Lower leg skin (tissue), 4 donors: ENCODE measurements around the gene GRIK2. TPM values are rescaled to one million over a fixed set of nuclear protein-coding genes. Genes with fewer than 3 reads are reported as not detected.

Experiments
- DNase-seq, 2 donors: peaks; one replicate each; pipeline ENCODE4 v3.0.0-alpha.2; 2019; ENCODE audit warnings: low spot score in 2 of 2
- H3K4me3 ChIP-seq: fragments of 200-600 bp; sonication (generic); 2 replicates; pipeline ENCODE4 v1.5.1; 2017; ENCODE audit warnings: mild to moderate bottlenecking, low read depth; ENCODE audit not compliant: poor library complexity, severe bottlenecking
- CTCF ChIP-seq, 3 donors: fragments of 450-650 bp; IDR thresholded peaks; one replicate each; pipeline ENCODE4 v1.5.1; 2016; ENCODE audit warnings: antibody characterized with exemption in 3 of 3, mild to moderate bottlenecking in 3 of 3, moderate library complexity in 2 of 3
- POLR2A ChIP-seq, 2 donors: fragments of 450-650 bp; IDR thresholded peaks; one replicate each; pipeline ENCODE4 v1.6.1; 2016 to 2017; ENCODE audit warnings: antibody characterized with exemption in 2 of 2, mild to moderate bottlenecking in 1 of 2, moderate library complexity in 1 of 2
- WGBS, 2 donors: methylation state at CpG; one replicate each; pipeline ENCODE4 v1.1.5; 2018; 5-methylcytosine and 5-hydroxymethylcytosine counted together
- intact Hi-C: fragments of 100-400 bp; cut with DNase I; formaldehyde crosslinking; loops from one replicate; pipeline ENCODE4 v1.15.0; 2023; ENCODE audit warnings: low total_unique reads
- total RNA-seq, 4 donors: library from RNA; depleted of rRNA; stranded (reverse); fragments of >200 nt; gene quantifications; one replicate each; pipeline ENCODE4 v1.1.0, GENCODE V29; 2016

Gene GRIK2
- total RNA-seq, 4 donors from 2014 or later: 0.04 to 2.0 (median 0.60) TPM

- whole genome bisulfite sequencing, 2 donors: 63 to 71% methylated on average over 3 of the region's 3 CpGs
- no peak for DNase-seq
- intact Hi-C loops: no loop called here
- TF ChIP-seq POLR2A (IDR thresholded peaks at IDR 0.05) (no peak), CTCF (IDR thresholded peaks at IDR 0.05) (no peak)
- H3K4me3 ChIP-seq: no peak overlapping the region
These were observed 141.3 kb downstream of the GRIK2 start for GRCh38 chr6:101534821-101535220.

DNA sequence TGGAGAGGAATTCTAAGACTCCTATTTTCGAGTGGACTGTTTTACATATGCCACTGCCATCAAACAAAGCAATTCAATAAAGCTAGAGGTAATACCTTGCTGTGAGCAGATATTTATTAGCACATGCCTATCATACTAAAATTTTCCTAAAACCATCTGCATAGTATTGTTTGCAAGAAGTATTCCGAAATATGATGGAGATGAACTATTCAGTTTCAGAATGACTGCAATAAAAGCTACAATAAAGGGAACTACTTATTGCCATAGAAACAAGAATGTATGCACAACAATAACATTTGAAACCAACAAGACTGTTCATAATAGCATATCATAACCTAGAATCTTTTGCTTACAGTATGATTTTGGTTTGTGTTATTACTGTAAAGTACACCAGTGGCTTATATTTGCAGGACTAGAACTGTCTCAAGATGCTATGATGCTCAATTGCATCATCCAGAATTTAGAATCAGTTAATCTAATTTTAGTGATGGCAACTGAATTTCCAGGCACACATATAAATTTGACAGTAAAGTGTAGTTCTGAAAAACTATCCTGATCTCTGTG is 144.3 kb downstream of the GRIK2 start:
- intact Hi-C loops: no loop called here
- no peak overlapping the region for H3K4me3 ChIP-seq
- 65 to 67% methylated on average over 2 of the region's 2 CpGs for WGBS, 2 donors
- DNase-seq: no peak
- no peak for TF ChIP-seq CTCF (IDR thresholded peaks at IDR 0.05)
- TF ChIP-seq POLR2A (IDR thresholded peaks at IDR 0.05): no peak

DNA sequence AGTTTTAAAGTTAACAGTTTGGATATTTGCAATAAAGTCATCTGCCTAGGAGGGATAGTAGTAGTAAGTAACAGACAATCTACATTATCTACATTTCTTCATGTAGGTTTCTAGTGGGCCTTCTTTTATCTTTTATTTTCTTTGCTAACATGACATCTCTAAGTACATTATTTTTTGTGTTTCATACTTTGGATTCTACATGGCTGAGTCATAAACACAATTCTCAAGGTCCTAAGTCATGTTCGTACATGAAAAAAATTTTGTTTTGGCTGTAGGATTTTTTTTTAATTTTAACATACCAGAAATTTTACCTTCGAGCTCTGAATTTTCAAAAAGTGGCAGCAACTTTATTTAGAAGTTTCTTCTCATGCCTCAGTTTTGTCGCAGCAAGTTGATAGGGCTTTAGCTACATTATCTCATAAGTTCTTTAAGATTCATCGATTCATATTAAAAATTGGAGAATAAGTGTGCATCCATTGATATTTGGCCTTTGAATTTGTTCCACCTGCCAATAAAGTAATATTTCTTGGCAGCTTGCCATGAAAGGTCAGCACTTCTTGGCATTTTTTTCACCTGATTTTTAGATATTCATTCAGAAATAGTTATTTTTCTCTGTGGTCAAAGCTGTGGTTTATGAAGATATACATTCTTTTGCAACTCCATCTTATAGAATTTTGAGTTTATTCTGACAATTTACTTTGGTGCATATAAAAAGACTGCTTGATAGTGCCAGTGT is 146.2 kb downstream of the GRIK2 start:
- no peak for DNase-seq
- no peak overlapping the region for H3K4me3 ChIP-seq
- TF ChIP-seq POLR2A (IDR thresholded peaks at IDR 0.05) (no peak), CTCF (IDR thresholded peaks at IDR 0.05) (no peak)
- intact Hi-C loops: no loop called here
- WGBS, 2 donors: 37 to 52% methylated on average over 4 of the region's 4 CpGs

GRCh38 chr6:101541894-101542293 is 148.4 kb downstream of the GRIK2 start:
- WGBS, 2 donors: 82 to 87% methylated on average over 2 of the region's 2 CpGs
- TF ChIP-seq CTCF (IDR thresholded peaks at IDR 0.05) (no peak), POLR2A (IDR thresholded peaks at IDR 0.05) (no peak)
- intact Hi-C loops: no loop called here
- no peak overlapping the region for H3K4me3 ChIP-seq
- no peak for DNase-seq

- no peak overlapping the region for H3K4me3 ChIP-seq
- no peak for DNase-seq
- intact Hi-C loops: no loop called here
- no peak for TF ChIP-seq CTCF (IDR thresholded peaks at IDR 0.05)
- no peak for TF ChIP-seq POLR2A (IDR thresholded peaks at IDR 0.05)
- WGBS, 2 donors: 51 to 72% methylated on average over 1 of the region's 1 CpG
These were observed 150.3 kb downstream of the GRIK2 start for GRCh38 chr6:101543796-101544195.
